Parathyroid adenoma (tissue), 2 donors: ENCODE data around the gene SCEL.

Source experiments
- H2AFZ ChIP-seq: fragments of 300-600 bp; sonication (generic); one replicate; pipeline ENCODE4 v1.7.0; 2017; ENCODE audit warnings: antibody characterized with exemption, mild to moderate bottlenecking
- H3K27ac ChIP-seq: fragments of 300-600 bp; sonication (generic); one replicate; pipeline ENCODE4 v1.7.0; 2017
- H3K27me3 ChIP-seq: fragments of 300-600 bp; sonication (generic); one replicate; pipeline ENCODE4 v1.7.0; 2017; ENCODE audit warnings: low read length; ENCODE audit not compliant: control insufficient read depth, insufficient read depth
- H3K36me3 ChIP-seq: fragments of 300-600 bp; sonication (generic); one replicate; pipeline ENCODE4 v1.7.0; 2017; ENCODE audit warnings: low read length; ENCODE audit not compliant: control insufficient read depth, insufficient read depth
- H3K4me1 ChIP-seq: fragments of 300-600 bp; sonication (generic); one replicate; pipeline ENCODE4 v1.7.0; 2017; ENCODE audit warnings: control low read depth
- H3K4me2 ChIP-seq: fragments of 300-600 bp; sonication (generic); one replicate; pipeline ENCODE4 v1.7.0; 2017; ENCODE audit warnings: low read length
- H3K4me3 ChIP-seq: fragments of 300-600 bp; sonication (generic); one replicate; pipeline ENCODE4 v1.7.0; 2017; ENCODE audit warnings: low read depth, low read length
- H3K79me2 ChIP-seq: fragments of 300-600 bp; sonication (generic); one replicate; pipeline ENCODE4 v1.7.0; 2017; ENCODE audit warnings: control low read depth
- H3K9ac ChIP-seq: fragments of 300-600 bp; sonication (generic); one replicate; pipeline ENCODE4 v1.7.0; 2017; ENCODE audit warnings: mild to moderate bottlenecking
- H3K9me3 ChIP-seq: fragments of 300-600 bp; sonication (generic); one replicate; pipeline ENCODE4 v1.7.0; 2017; ENCODE audit warnings: low read length; ENCODE audit not compliant: control insufficient read depth
- TF ChIP-seq, protein P1 (sequence below): fragments of 300-600 bp; sonication (generic); IDR thresholded peaks from one replicate; pipeline ENCODE4 v1.7.0; 2017; ENCODE audit warnings: antibody characterized with exemption, mild to moderate bottlenecking
- donor health status: primary hyperparathyroidism.

The SCEL gene

DNA sequence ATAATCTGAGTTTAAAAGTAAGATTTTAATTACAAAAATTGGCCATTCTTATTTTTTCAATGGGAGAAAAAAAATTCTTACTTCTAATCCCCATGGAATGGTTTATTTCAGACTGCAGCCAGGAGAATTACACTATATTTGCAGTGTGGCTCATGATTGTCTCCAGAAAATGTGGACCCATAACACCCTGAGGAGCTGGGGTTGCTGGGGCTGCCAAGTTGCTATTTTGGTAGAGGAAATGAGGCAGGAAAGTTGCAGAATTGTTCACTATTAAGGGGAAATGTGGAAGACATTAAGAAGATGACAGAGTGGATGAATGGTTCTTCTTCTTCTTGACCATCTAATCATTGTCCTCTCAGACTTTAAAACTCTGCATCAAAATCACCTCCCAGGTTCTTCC is 4.6 kb upstream of the SCEL start:
- no peak overlapping the region for H3K4me2 ChIP-seq
- H3K9ac ChIP-seq, result no peak overlapping the region
- no peak overlapping the region for H3K27ac ChIP-seq
- no peak overlapping the region for H2AFZ ChIP-seq
- H3K36me3 ChIP-seq, result no peaks in the 10 kb centered on the region
- H3K9me3 ChIP-seq, result no peaks in the 10 kb centered on the region
- TF ChIP-seq, protein P1, sequence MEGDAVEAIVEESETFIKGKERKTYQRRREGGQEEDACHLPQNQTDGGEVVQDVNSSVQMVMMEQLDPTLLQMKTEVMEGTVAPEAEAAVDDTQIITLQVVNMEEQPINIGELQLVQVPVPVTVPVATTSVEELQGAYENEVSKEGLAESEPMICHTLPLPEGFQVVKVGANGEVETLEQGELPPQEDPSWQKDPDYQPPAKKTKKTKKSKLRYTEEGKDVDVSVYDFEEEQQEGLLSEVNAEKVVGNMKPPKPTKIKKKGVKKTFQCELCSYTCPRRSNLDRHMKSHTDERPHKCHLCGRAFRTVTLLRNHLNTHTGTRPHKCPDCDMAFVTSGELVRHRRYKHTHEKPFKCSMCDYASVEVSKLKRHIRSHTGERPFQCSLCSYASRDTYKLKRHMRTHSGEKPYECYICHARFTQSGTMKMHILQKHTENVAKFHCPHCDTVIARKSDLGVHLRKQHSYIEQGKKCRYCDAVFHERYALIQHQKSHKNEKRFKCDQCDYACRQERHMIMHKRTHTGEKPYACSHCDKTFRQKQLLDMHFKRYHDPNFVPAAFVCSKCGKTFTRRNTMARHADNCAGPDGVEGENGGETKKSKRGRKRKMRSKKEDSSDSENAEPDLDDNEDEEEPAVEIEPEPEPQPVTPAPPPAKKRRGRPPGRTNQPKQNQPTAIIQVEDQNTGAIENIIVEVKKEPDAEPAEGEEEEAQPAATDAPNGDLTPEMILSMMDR, result no peak
- no peaks in the 10 kb centered on the region for H3K27me3 ChIP-seq
- H3K4me1 ChIP-seq, result peaks cover 7% of the 10 kb centered on the region
- no peaks in the 10 kb centered on the region for H3K79me2 ChIP-seq
- no peak overlapping the region for H3K4me3 ChIP-seq

DNA sequence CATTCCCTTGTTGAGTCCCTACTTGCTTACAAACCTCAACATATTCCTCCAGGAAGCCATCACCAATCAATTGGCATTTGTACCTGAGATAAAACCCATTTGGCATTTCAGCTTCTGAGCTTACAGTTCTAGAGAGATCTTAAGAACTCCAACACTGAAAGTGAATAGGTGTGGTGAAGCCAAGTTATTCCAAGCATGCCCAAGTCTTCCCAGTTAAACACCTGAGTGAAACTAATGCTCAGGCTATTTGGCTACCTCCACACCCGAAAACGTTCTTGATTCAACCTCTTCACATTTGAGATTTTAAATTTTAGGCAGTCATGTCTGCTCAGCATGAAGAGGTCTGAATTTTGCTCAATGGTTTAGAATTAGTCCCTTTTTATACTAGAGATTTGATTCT is 2.5 kb upstream of the SCEL start:
- Histone ChIP-seq H3K27ac (no peak overlapping the region), H3K79me2 (no peaks in the 10 kb centered on the region), H3K4me3 (no peak overlapping the region), H3K9me3 (no peaks in the 10 kb centered on the region), H3K9ac (no peak overlapping the region), H3K4me2 (no peak overlapping the region), H3K36me3 (no peaks in the 10 kb centered on the region), H2AFZ (no peak overlapping the region), H3K4me1 (peaks cover 7% of the 10 kb centered on the region), H3K27me3 (no peaks in the 10 kb centered on the region)
- TF ChIP-seq, protein P1, result no peak

DNA sequence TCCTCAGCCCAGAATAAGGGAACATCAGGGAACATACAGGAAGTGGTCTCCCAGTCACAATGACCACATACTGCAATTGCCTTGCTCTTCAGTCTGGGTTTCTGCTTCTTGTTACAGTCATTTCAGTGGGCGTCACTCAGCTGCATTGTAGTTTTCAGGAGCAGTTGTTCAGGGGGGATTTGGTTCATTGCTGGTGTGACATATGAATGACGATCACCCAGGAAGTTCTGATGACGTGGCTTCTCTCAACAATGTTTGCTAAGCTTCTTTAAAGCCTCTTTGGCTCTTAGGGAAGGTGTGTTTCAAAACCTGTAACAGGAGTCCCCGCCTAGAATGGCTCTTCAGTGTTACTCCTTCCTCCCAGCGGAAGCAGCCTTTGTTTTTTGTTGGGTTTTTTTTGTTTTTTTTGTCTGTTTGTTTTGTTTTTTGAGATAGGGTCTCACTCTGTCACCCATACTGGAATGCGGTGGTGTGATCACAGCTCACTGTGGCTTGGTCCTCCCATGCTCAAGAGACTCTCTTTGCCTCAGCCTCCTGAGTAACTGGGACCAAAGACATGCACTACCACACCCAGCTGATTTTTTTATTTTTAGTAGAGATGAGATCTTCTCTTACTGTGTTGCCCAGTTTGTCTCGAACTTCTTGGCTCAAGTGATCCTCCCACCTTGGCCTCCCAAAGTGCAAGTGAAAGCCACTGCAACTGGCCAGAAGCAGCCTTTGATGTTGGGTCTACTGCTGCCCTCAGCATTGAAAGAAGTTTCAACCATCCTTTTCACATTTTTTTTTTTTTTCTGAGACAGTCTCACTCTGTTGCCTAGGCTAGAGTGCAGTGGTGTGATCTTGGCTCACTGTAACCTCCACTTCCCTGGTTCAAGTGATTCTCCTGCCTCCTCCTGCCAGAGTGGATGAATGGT is 1.4 kb upstream of the SCEL start:
- no peak overlapping the region for H3K4me3 ChIP-seq

DNA sequence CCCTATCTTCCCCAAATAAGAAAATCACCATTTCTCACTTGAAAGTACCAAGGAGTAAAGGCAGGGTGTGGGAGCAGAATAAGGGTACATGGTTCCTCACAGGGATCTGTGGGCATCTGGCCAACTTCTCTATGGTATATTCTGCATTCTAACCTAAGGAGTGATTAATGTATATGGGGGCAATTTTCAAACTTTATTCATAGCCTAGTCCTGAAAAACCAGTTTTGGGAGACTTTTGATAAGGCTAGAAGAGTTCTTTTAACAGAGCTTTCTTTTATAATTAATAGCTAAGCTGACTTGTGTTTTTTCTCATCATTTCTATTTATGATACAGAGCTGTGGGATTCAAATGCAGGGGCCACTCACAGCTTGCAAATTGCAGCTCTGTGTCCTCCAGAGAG is 852 bp downstream of the SCEL start:
- no peak overlapping the region for H3K27ac ChIP-seq
- H3K79me2 ChIP-seq, result no peaks in the 10 kb centered on the region
- H3K36me3 ChIP-seq, result no peaks in the 10 kb centered on the region
- H3K4me1 ChIP-seq, result no peaks in the 10 kb centered on the region
- H3K4me3 ChIP-seq, result no peak overlapping the region
- no peaks in the 10 kb centered on the region for H3K9me3 ChIP-seq
- no peaks in the 10 kb centered on the region for H3K27me3 ChIP-seq
- TF ChIP-seq, protein P1, result no peak
- no peak overlapping the region for H3K4me2 ChIP-seq
- no peak overlapping the region for H3K9ac ChIP-seq
- H2AFZ ChIP-seq, result no peak overlapping the region

More for the DNA sequence above, 1.4 kb upstream of the SCEL start:
- H3K36me3 ChIP-seq, result no peaks in the 10 kb centered on the region
- H3K9ac ChIP-seq, result no peak overlapping the region
- no peak overlapping the region for H3K4me2 ChIP-seq
- H3K27ac ChIP-seq, result no peak overlapping the region
- H3K9me3 ChIP-seq, result no peaks in the 10 kb centered on the region
- peaks cover 4% of the 10 kb centered on the region for H3K4me1 ChIP-seq
- no peaks in the 10 kb centered on the region for H3K79me2 ChIP-seq
- TF ChIP-seq, protein P1, result no peak
- no peak overlapping the region for H2AFZ ChIP-seq
- no peaks in the 10 kb centered on the region for H3K27me3 ChIP-seq
